KOPT-K1 (cell line): ENCODE measurements around the gene CAMSAP1.

ENCODE experiments used
- H3K27ac ChIP-seq: fragments of 200-600 bp; sonication (generic); 2 replicates; pipeline ENCODE4 v1.5.1; 2016; ENCODE audit warnings: antibody characterized with exemption, mild to moderate bottlenecking, low read depth, low read length; ENCODE audit not compliant: poor library complexity, severe bottlenecking
- H3K36me3 ChIP-seq: fragments of 200-600 bp; sonication (generic); 2 replicates; pipeline ENCODE4 v1.5.1; 2017; ENCODE audit warnings: antibody characterized with exemption, mild to moderate bottlenecking, low read length, moderate library complexity; ENCODE audit not compliant: insufficient read depth
- H3K9me3 ChIP-seq: fragments of 200-600 bp; sonication (generic); 2 replicates; pipeline ENCODE4 v1.5.1; 2017; ENCODE audit warnings: antibody characterized with exemption, low read length, mild to moderate bottlenecking; ENCODE audit not compliant: insufficient read depth, poor library complexity, severe bottlenecking

The CAMSAP1 gene

DNA sequence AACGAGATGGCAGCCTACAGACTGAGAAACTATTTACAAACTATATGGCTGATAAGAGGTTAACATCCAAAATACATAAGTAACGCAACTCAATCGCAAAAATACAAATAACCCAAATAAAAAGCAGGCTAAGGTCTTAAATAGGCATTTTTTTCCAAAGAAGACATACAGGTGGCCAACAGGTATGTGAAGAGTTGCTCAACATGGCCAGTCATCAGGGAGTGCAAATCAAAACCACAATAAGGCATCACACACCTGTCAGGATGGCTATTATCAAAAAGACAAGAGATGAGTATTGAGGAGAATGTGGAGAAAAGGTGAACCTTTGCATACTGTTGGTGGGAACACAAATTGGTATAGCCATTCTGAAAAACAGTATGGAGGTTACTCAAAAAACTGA is 73.5 kb downstream of the CAMSAP1 start:
- no peaks in the 10 kb centered on the region; the same call in 1 of the 2 replicates for H3K36me3 ChIP-seq
- H3K27ac ChIP-seq = no peak overlapping the region
- no peaks in the 10 kb centered on the region for H3K9me3 ChIP-seq

DNA sequence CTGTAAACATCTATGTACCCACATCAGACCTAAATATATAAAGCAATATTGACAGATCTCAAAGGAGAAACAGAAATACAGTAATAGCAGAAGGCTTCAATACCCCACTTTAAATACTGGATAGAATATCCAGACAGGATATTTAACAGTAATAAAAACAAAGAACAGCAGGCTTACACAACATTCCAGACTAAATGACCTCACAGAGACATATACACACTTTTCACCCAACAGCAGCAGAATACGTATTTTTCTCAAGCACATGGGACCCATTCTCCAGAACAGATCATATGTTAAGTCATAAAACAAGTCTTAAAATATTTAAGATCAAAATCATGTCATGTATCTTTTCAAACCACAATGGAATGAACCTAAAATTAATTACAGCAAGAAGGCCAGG is 76.8 kb downstream of the CAMSAP1 start:
- H3K36me3 ChIP-seq = peaks cover 6% of the 10 kb centered on the region; the same call in 1 of the 2 replicates
- no peak overlapping the region for H3K27ac ChIP-seq
- no peaks in the 10 kb centered on the region for H3K9me3 ChIP-seq

DNA sequence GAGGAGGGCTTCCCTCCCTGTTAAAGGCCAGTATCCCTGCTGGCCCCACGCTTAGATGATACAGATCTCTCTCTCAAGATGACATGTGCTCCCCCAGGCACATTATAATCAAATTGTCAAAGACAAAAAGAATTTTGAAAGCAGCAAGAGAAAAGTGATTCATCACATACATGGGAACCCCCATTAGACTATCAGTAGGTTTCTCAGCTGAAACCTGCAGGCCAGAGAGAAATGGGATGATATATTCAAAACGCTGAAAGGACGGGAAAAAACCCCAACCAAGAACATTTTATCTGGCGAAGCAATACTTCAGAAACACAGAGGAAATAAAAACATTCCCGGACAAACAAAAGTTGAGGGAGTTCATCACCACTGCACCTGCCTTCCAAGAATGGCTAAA is 78.7 kb downstream of the CAMSAP1 start:
- Histone ChIP-seq H3K27ac (no peak overlapping the region), H3K9me3 (no peaks in the 10 kb centered on the region), H3K36me3 (peaks cover 13% of the 10 kb centered on the region)

DNA sequence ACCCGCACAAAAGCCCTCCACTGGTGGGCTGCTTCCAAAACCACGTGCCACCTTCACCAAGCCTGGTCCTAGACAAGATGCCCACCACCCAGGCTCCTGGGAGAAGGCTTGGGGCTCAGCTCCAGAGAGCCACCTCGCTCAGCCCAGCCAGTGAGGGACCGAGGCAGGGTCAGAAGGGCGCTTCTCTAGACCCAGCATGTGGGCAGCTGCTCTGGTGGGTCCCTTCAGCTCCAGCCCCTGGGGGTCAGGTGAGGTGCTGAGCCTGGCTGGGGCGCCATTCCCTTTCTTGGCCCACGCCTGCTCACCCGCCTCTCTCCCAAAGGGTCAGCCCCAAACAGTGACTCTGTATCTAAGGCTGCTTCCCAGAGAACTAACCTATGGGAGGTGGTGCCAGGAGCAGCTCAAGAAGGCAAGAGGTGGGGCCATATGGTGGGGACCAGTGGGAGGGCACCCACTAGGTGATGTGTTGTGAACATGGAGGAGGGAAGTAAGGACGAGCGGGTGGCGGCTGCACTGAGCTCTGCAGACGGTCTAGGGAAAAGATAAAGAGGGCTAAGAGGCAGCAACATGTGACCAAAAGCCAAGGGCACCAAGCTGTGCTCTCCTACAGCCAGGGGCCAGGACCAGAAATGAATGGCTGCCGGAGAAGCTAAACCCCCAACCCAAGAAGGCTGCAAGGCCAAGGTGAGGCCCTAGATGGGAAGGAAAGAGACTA is 79.3 kb downstream of the CAMSAP1 start:
- H3K27ac ChIP-seq = no peak overlapping the region
- H3K36me3 ChIP-seq = peaks cover 19% of the 10 kb centered on the region
- no peaks in the 10 kb centered on the region for H3K9me3 ChIP-seq

DNA sequence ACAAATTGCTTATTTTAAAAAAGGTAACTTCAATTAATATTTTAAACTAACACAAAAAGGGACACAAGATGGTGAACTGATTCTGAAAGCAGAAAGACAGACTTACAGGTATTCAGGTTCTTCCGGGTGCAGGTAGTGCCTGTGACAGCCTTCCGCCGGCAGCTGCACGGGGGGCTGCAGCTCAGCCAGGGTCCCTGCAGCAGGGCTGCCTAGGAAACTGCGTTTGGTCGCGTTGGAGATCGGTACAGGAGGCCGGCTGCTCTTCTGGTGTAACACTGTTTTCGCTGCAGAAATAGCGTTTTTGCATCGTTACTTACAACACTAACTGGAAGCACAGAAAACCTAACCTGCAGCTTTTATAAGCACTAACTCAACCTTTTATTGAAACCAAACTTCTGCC is 80.0 kb downstream of the CAMSAP1 start:
- no peak overlapping the region for H3K27ac ChIP-seq
- H3K36me3 ChIP-seq = peaks cover 26% of the 10 kb centered on the region

DNA sequence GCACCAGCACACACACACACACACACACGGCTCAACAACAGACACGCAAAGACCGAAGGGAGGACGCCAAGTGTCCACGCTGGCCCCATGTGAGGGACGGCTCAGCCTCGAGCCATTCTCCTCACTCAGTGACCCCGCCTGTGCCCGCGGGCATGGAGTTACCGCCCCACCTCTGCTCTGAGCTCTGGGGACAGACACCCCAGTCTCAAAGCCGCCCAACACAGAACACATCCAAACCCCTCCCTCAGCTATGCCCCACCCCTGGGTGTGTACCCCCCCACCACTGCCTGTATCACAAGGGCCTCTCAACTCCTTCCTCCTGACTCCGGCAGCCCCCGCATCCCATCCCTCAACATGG is 81.2 kb downstream of the CAMSAP1 start:
- no peaks in the 10 kb centered on the region for H3K9me3 ChIP-seq
- no peak overlapping the region for H3K27ac ChIP-seq
- H3K36me3 ChIP-seq = peaks cover 38% of the 10 kb centered on the region

More for the DNA sequence above, 80.0 kb downstream of the CAMSAP1 start:
- H3K9me3 ChIP-seq = no peaks in the 10 kb centered on the region

DNA sequence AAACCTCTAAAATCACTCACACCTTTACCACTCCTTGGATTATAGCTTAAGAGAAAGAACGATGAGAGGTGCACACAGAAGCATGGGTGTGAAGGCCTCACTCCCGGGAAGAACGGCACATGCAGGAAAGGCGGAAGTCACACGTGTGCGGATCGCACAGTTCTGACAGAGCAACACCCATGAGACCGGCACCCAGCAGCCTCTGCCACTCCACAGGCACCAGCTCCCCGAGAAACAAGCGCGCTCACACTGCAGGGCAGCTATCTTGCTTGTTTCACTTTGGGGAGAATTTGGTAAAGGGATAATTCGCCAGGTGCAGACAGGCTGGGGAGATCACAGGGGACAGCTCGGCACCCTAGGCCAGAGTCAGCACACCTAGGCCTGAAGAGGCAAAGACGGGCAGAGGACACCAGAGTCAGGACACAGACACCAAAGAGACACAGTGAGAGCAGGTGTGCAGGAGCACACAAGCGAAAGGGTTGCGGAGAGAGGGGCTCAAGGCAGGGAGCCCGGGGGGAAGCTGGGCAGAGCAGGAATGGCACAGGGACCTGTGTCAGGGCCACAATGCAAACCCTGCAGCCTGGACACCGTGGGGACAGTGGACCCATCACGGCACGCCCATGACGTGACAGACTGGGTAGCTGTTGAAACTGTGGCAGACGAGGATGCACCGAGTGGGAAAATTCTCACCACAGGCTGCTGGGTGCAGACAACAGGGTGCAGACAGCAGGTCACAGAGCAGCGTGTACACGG is 81.7 kb downstream of the CAMSAP1 start:
- peaks cover 43% of the 10 kb centered on the region for H3K36me3 ChIP-seq
- H3K27ac ChIP-seq = no peak overlapping the region
- H3K9me3 ChIP-seq = no peaks in the 10 kb centered on the region

DNA sequence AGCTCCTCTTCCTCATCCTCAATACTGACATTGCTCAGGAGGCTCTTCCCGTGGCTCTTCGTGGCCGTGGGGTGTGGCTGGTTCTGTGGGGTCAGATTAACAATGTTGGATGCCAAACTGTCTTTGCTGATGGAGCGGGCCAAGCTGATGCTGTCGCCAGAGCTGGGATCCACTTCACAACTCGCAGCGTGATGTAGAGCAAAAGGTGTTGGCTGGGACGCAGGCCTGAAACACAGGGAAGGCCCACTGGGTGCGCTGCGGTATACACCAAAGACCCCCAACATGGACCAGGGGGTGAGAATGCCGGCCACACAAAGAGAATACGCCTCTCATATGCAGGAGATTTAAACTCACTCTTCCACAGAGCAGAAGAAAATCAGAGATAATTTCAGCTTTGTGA is 84.3 kb downstream of the CAMSAP1 start:
- Histone ChIP-seq H3K27ac (no peak overlapping the region), H3K36me3 (peaks cover 57% of the 10 kb centered on the region), H3K9me3 (no peaks in the 10 kb centered on the region)

DNA sequence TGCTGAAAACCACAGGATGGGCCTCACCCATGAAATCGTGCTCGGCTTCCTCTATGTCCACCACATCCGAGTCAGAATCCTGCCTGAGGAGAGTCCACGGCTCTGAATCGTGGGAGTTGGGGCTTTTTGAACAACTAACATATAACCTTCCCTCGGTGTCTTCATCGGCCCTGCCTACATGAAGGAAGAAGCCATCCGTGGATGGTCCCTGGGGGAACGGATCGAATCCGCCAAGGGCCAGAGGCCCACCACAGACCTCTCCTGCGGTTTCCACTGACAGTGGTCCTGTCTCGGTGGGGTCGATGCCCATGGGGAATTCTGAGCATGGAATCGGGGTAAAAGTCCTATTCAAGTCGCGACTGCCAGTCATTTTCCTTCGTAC is 85.0 kb downstream of the CAMSAP1 start:
- H3K27ac ChIP-seq = no peak overlapping the region
- peaks cover 64% of the 10 kb centered on the region for H3K36me3 ChIP-seq

DNA sequence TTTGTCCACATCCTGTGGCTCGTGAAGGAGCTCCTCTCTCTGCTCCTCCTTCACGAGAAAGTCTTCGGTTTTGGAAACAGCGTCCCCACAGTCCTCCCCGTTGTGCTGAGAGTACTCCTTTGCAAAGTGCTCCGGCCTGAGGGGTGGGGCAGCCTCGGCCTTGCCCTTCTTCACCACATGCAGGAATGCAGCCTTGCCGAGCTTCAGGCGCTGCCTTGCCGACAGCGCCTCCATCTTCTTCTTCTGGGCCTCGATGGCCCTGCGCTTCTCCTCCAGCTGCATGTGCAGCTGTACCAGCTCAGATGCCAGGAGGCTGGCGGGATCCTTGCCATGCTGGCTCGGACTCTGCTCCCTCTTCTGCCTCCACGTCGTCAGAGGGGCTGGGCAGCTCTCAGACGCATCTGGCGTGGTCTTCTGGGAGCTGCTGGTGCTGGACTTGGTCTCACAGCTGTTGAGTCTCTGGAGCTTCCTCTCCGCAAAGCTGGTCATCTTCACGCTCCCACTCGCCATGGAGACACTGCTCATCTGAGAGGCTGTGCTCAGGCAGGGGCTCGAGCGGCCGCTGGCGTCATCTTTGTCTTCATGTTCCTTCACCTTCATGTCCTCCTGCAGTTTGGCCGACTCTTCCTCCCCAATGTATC is 85.5 kb downstream of the CAMSAP1 start:
- Histone ChIP-seq H3K36me3 (peaks cover 69% of the 10 kb centered on the region), H3K9me3 (no peaks in the 10 kb centered on the region), H3K27ac (no peak overlapping the region)

More for the DNA sequence above, 85.0 kb downstream of the CAMSAP1 start:
- H3K9me3 ChIP-seq = no peaks in the 10 kb centered on the region

DNA sequence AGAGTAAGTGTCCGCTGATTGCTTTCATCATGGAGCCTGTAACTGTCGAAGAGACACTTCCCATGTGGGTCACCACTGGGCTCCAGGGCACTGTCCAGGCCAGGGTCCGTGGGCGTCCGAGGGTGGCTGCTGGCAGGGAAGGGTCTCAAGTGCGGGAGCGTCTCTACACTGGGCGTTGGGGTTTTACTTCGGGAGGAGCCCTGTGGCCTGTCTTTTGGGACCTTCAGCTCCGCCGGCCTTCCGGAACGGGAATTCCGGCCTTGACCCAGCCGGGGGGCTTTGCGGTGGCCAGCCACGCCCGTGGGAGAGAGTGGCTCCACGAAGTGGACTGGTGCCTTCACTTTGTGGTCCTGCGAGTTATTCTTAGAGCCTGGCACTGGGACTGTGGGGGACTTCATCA is 86.2 kb downstream of the CAMSAP1 start:
- H3K36me3 ChIP-seq = peaks cover 76% of the 10 kb centered on the region
- no peak overlapping the region for H3K27ac ChIP-seq
- H3K9me3 ChIP-seq = no peaks in the 10 kb centered on the region

DNA sequence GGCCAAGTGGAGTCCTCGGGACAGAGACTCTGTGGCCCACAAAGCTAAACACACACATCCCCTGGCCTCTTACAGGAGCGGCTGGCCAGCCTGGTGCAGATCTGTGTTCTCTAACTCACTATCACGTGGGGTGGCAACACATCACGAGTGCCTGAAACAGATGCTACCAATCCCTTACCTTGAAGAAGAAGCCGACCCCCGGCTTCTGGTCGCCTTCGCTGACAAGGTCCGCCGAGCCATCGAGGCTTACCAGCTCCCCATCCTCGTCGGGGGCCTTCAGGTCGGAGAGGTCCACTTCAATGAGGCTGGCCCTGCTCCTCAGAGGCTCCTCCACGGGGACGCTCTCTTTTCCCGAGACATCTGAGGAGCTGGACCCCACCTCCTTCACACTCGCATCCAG is 86.7 kb downstream of the CAMSAP1 start:
- no peaks in the 10 kb centered on the region for H3K9me3 ChIP-seq
- H3K27ac ChIP-seq = no peak overlapping the region
- H3K36me3 ChIP-seq = peaks cover 81% of the 10 kb centered on the region

DNA sequence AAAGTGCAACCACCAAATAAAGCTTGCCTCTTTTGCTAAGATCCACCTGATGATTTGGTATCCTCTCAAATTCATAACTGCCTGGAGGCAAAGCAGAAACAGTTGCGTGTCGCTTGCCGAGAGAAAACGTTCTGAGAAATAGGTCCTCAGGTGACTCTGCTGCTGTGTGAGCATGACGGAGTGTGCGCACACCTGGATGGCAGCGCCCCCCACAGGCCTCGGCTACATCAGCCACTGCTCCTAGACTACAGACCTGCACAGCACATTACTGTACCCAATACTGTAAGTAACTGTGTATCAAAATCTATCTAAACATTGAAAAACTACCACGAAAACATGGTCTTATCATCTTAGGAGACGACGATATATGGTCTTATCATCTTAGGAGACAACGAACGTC is 87.4 kb downstream of the CAMSAP1 start:
- Histone ChIP-seq H3K9me3 (no peaks in the 10 kb centered on the region), H3K27ac (no peak overlapping the region), H3K36me3 (peaks cover 87% of the 10 kb centered on the region)

DNA sequence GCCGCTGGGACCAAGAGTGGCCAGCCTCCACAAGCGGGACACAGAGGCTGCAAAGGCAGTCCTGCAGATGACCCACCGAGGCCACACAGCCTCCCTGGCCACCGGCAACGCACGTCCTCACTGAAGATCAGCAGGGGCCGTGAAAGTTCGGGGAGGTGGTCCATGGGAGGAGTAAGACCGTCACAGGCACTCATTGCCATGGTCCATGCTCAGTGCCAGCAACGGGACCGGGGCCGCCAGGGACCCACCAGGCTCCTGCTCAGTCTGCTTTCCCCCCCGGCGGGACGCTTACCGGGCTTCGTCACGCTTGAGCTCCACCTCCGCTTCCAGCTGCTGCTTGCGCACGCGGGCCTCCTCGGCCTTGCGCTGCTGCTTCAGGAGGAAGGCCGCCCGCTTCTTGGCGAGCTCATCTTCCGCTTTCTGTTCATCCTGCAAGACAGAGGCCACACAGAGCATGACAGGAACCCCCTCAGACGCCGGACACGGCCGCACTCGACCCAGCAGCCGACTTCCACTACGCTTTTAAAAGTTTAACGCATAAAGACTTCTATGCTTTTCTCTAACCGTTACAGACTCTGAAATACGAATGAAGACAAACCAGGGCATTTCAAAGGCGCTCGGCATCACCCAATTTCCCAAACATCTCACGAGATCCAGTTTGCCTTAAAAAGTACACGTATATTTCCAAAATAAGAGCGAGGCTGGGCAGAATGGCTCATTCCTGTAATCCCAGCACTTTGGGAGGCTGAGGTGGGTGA is 88.4 kb downstream of the CAMSAP1 start:
- no peak overlapping the region for H3K27ac ChIP-seq
- H3K36me3 ChIP-seq = peaks cover 91% of the 10 kb centered on the region
- H3K9me3 ChIP-seq = no peaks in the 10 kb centered on the region
